ENCODE data around the gene REEP3. TPM values are rescaled to one million over a fixed set of nuclear protein-coding genes. Genes with fewer than 3 reads are reported as not detected.

Gene REEP3
- total RNA-seq, 1 donor from 2014 or later = 13.6 TPM

Small RNA genes lying within 50 kb of the gene (small RNA-seq; reads per million reads assigned to genes)
- not detected for gene AC022022.1

Other genes with a start within 250 kb of the REEP3 start
- gene JMJD1C, start 55.4 kb upstream of the REEP3 start, total RNA-seq = 90.8 TPM